ENCODE data around the gene GATA5.
A peak's percentile ranks its signal among the peaks of the same experiment; 100 is the strongest.

GATA5 gene

DNA sequence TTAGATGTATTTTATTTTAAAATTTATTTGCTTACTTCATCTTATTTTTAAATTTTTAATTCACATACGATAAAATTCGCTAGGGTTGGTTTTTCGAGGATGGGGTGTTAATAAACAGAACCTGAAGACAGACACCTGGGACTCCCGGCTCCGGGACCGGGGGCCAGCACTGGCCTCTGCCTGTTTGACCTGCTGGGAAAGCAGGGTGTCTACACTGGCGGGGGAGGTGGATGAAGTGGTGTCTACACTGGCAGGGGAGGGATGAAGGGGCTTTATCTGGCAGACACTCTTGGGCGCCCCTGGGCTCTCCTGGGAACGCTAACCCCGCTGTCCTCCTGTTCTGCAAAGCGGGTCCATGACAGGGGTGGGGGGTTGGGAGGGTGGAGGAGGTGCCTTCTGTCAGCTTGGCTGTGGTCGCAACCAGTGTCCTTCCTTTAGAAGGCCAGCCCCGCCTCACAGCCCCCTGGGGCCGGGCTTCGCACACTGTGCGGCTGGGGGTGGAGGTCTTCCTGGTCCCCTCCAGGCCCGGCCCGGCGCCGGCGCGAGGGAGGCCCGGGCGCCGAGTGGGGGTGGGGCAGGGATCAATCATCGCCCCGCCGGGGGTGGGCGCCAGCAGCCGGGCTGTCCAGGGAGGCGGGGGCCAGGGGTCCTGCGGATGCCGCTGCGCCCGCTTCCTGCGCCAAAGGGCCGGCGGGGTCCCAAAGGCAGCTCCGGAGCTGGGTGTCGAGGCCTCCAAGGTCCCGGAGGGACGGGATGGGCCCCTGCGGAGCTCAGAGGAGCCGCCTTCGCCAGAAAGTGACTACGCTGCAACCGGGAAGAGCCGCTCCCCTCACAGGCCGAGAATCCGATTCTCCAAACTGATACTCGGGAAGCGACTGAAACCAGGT is 1.8 kb downstream of the GATA5 start:
- peak; percentile 68 for DNase-seq (ENCODE audit: low read depth, low spot score)

- DNase-seq (ENCODE audit: low read depth, low spot score) = no peak
Observed at GRCh38 chr20:62472941-62473585, 2.7 kb downstream of the GATA5 start.

DNA sequence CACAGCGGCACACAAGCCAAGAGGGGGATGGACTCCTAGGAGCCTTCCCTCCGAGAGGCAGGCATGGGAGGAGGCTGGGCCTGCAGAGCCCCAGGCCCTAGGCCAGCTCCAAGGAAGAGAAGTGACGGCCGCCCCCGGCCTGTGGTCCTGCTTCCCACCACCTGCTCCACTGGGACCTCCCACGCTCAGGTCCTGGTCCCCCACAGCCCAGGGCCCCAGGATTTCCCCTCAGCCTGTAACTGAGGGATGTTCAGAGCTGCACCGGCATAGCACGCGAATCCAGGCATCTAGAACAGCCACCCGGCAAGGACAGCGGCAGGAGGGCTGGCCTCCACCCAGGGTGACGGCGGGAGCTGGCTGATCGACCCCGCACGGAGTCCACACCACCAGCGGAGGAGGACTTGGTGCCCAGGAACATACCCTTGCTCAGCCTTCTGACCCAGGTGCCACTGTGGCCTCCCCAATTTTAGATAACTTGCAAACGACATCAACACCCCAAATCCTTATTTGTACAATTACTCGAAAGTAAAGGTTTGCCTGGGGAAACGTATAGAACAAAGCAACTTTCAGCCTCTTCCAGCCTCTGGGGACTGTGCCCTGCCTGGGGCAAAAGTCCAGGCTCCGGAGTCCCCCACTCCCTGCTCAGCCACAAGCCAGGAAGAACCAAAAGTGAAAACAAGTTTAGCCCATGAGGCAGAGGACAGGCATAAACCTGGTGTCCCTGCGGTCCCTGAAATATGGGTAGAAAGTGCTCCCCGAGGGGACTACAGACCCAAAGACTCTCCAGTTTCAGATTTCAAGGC is 3.5 kb downstream of the GATA5 start:
- no peak for DNase-seq (ENCODE audit: low read depth, low spot score)

DNA sequence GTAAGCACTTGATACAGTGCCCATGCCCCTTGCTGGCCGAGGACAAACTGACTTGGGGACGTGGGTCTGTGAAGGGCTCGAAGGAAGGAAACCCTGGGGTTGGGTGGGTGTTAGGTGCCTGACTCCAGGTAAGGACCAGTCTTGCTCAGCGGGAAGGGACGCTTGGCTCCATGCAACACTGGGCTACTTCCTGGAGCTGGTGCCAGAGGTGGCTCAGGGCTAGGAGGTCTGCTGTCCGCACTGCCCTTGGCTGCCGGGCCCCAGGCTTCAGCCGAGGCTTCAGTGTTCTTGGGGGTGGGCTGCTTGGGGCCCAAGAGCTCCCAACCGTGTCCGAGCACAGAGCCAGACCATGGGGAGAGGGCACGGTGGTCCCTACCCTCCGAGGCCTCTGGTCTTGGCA is 5.3 kb downstream of the GATA5 start:
- DNase-seq (ENCODE audit: low read depth, low spot score) = no peak

- DNase-seq (ENCODE audit: low read depth, low spot score) = peak; percentile 72
Observed at GRCh38 chr20:62470001-62470400, 5.8 kb downstream of the GATA5 start.

DNA sequence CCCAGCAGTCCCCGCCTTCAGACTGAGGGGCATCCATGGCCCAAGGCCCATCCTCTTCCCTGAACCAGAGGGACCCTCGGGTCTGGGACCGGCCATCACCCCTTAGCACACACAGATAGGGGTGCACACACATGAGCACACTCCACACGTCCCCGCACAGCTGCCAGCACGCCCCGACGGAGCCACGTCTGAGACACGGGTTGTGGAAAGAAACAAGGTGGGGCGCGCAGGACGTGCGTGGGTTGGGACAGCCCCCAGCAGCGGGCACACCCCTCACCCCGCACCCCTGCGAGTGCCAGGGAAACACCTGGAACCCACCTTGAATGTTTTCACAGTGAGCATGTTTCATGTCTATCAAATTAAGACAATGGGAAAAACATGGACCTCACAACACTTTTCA is 6.4 kb downstream of the GATA5 start:
- DNase-seq (ENCODE audit: low read depth, low spot score) = no peak

DNA sequence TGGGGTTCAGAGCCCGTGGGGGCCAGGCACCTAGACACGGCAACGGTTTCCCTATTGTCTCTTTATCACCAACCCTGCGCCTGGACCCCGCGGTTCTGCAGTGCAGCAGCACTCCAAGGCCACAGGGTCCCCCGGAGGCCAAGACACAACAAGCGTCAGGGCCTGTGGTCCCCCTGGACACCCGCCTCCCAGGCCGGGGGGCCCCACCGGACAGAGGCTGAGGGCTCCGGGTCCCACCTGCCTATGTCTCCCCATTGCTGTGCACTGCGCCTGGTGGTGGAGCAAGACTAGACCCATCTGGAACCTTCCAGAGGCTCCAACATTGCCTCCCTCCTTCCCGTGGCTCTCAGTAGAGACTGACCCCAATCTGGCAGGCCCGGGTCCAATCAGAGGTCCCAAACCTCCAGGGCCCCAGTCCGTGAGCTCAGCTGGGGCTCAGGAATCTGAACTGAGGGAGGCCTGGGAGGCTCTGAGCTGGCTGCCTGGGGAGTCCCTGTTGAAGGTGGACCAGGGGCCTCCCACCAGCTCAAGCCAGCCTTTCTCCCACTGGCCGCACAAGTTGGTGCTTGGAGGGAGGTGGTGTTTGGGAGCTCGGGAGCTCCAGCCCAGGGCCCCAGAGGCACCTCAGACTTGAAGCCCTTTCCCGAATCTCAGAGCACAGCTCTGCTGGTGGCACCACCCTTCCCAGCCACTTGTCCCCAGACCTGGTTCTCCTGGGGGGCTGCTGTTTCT is 8.8 kb downstream of the GATA5 start:
- DNase-seq (ENCODE audit: low read depth, low spot score) = no peak

DNA sequence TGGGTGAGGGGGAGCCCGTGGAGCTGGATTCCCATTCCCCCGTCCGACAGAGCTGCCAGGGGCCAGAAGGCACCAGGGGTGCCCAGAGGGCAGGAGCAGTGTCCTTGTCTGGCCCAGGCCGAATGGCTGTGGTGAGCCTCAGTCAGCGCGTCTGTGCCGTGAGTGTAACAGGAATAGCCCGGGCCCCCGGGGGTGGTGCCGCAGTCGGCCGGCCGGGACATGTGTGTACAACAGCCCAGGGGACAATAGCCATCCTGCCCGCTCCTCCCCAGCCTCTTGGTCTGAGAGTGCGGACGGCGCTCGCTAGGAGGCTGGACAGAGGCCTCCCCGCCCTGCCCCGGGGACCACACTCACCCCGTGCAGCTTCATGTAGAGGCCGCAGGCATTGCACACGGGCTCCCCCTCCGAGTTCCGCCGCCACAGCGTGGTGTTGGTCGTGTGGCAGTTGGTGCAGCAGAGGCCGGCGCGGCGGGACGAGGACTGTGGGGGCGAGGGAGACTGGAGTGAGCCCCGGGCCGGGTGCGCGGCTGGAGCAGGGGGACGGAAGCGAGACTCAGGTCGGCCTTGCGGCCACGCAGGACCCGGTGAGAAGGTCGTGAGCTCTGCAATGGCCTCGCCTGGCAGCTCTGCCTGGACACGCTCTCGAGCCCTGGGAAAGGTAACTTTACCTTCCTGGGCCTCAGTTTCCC is 9.6 kb downstream of the GATA5 start:
- DNase-seq (ENCODE audit: low read depth, low spot score) = no peak

DNA sequence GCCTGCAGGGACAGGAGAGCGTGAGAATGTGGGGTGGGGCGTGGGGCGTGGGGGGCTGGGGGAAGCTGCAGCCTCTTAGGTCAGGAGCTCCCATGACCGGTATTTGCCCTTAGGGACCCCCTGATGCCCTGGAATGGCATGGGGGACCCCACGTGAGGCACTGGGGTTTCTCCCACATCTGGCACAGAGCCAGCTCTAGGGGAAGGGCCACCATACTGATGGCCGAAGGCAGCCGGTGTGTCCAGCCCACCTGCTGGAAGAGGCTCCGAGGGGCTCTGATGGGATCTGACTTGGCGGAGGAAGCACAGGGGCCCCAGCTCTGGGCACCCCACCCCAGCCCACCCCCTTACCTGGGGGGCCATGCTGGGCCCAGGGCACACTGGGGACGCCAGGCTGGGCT is 10.8 kb downstream of the GATA5 start:
- no peak for DNase-seq (ENCODE audit: low read depth, low spot score)

DNA sequence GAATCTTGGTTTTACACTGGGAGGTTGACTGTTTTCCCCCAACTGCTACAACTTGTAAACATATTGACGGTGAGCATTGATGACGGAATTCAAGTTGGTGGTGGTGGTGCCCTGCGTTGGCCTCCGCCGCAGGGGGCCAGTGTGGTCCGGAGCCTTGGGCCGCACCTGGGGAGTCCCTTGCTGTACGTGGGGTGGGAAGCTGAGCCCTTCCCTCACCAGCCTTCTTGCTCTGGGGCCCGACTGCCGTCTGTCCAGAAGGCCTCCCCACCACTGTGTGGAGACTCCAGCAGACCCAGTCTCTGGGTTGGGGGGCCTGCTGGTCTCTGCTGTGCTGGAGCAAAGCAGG is 11.4 kb downstream of the GATA5 start:
- no peak for DNase-seq (ENCODE audit: low read depth, low spot score)

- DNase-seq (ENCODE audit: low read depth, low spot score) = no peak
Observed at GRCh38 chr20:62463651-62464424, 12.0 kb downstream of the GATA5 start.

GRCh38 chr20:62462976-62463592 is 12.7 kb downstream of the GATA5 start:
- no peak for DNase-seq (ENCODE audit: low read depth, low spot score)

DNA sequence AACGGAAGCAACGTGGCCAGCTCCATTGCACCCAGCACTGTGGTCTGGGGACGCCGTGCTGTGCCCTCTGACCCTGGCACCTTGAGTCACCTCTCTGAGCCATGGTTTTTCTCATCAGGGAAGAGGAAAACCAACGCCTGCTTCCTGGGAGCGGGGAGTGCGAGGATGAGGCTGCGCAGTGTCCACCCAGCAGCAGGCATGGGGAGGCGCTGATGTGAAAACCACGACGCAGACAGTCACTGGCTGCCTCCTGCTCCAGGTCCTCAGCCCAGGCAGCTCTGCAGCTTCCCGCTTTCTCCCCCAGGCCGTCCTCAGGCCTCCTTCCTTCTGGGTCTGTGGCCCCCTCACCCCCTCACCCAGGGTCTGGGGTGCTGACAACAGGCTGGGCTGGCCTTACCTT is 14.0 kb downstream of the GATA5 start:
- no peak for DNase-seq (ENCODE audit: low read depth, low spot score)

GRCh38 chr20:62461157-62461556 is 14.6 kb downstream of the GATA5 start:
- DNase-seq (ENCODE audit: low read depth, low spot score) = no peak

- DNase-seq (ENCODE audit: low read depth, low spot score) = no peak
Observed at GRCh38 chr20:62460678-62461077, 15.1 kb downstream of the GATA5 start.

DNA sequence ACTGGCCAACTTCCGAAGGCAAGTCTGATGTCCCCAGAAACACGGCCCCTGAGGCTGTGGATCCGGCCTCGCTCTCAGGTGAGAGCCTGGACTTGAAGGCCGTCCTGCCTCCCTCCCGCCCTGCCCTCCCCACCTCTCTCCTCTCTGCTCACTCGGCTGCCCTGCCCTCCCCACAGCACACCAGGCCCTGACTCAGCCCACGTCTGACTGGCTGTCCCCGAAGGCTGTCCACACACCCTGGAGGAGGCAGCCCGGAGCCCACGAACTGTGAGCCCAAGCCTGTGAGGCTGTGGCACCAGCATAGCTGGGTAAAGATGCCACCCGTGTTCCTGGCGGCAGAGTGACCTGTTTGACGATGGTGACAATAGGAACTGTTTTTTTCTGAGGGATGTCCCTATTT is 16.3 kb downstream of the GATA5 start:
- DNase-seq (ENCODE audit: low read depth, low spot score) = no peak

GRCh38 chr20:62458275-62459251 is 17.2 kb downstream of the GATA5 start:
- no peak for DNase-seq (ENCODE audit: low read depth, low spot score)

DNA sequence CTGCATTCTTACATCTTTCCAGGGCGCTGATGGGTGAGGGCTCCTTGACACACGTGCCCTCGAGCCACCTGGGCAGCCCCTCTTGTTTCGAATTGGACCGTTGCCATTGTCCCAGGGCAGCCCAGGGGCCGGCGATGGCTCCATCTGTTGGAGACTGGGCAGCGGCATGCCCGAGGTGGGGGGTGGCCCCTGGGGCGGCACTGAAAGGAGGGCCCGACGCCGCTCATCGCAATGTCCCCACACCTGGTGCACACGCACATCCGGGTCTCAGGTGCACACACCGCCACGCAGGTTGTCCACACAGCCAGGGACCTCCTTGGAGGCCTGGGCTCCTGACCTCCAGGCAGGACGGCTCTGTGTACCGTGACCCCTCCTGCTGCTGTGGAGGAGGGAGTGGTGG is 18.0 kb downstream of the GATA5 start:
- DNase-seq (ENCODE audit: low read depth, low spot score) = no peak

DNA sequence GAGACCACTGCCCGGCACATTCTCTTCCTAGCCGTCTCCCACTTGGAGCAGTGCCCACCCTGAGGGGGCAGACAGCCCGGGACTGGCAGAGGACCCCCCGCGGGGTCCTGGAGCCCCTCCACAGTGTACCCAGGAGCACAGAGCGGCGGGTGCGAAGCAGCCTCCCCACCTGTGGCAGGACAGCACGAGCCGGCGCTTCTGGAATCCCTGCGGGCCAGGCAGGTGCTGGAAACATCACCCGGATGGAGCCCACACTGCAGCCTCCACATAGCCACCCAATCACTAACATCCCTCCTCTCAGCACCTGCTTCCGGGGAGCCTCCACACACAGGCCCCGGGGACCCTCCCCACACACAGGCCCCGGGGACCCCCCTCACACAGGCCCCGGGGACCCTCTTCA is 18.7 kb downstream of the GATA5 start:
- DNase-seq (ENCODE audit: low read depth, low spot score) = no peak
